Lower leg skin (tissue), 4 donors: ENCODE measurements around the gene GPRIN3. TPM values are rescaled to one million over a fixed set of nuclear protein-coding genes. Genes with fewer than 3 reads are reported as not detected.

Experiments used
- DNase-seq, 2 donors: peaks; one replicate each; pipeline ENCODE4 v3.0.0-alpha.2; 2019; ENCODE audit warnings: low spot score in 2 of 2
- H3K4me3 ChIP-seq: fragments of 200-600 bp; sonication (generic); 2 replicates; pipeline ENCODE4 v1.5.1; 2017; ENCODE audit warnings: mild to moderate bottlenecking, low read depth; ENCODE audit not compliant: poor library complexity, severe bottlenecking
- POLR2A ChIP-seq, 2 donors: fragments of 450-650 bp; IDR thresholded peaks; one replicate each; pipeline ENCODE4 v1.6.1; 2016 to 2017; ENCODE audit warnings: antibody characterized with exemption in 2 of 2, mild to moderate bottlenecking in 1 of 2, moderate library complexity in 1 of 2
- WGBS, 2 donors: methylation state at CpG; one replicate each; pipeline ENCODE4 v1.1.5; 2018; 5-methylcytosine and 5-hydroxymethylcytosine counted together
- intact Hi-C: fragments of 100-400 bp; cut with DNase I; formaldehyde crosslinking; loops from one replicate; pipeline ENCODE4 v1.15.0; 2023; ENCODE audit warnings: low total_unique reads
- total RNA-seq, 4 donors: library from RNA; depleted of rRNA; stranded (reverse); fragments of >200 nt; gene quantifications; one replicate each; pipeline ENCODE4 v1.1.0, GENCODE V29; 2016
- TF ChIP-seq, protein P1 (sequence below), 3 donors: fragments of 450-650 bp; IDR thresholded peaks; one replicate each; pipeline ENCODE4 v1.5.1; 2016; ENCODE audit warnings: antibody characterized with exemption in 3 of 3, mild to moderate bottlenecking in 3 of 3, moderate library complexity in 2 of 3

The GPRIN3 gene
- total RNA-seq, 4 donors from 2014 or later = 1.5 to 3.3 (median 1.8) TPM

DNA sequence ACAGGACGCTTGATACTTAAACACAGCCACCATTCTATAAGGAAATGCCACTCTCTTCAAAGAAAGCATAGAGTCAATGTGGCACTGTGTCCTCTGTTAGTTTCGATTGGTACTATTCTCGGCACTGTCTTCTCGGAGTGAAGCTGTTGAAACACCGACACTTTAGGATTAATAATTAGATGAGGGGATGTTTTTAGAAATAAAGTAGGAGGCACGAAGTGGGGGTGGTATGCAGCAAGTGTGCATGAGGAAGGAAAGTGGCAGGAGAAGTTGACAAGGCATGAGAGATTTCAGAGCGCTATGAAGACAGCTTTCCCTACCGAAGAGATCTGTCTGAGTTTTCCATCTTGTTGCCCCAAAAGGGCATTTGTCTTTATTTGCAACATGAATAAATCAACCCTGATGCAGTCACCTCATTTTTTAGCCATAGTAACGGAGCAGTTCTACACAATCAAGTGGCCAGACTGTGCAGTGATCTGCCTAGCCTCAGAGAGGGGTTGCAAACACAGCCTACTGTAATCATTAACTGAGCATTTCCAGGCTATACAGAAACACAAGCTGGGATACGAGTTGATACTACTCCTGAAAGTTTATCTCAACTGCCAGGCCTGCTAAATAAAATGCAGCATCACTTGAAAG lies 8.3 kb downstream of the GPRIN3 start:
- 40 to 57% methylated on average over 10 of the region's 10 CpGs for WGBS, 2 donors
- no peak for DNase-seq
- H3K4me3 ChIP-seq = no peak overlapping the region
- TF ChIP-seq, protein P1, sequence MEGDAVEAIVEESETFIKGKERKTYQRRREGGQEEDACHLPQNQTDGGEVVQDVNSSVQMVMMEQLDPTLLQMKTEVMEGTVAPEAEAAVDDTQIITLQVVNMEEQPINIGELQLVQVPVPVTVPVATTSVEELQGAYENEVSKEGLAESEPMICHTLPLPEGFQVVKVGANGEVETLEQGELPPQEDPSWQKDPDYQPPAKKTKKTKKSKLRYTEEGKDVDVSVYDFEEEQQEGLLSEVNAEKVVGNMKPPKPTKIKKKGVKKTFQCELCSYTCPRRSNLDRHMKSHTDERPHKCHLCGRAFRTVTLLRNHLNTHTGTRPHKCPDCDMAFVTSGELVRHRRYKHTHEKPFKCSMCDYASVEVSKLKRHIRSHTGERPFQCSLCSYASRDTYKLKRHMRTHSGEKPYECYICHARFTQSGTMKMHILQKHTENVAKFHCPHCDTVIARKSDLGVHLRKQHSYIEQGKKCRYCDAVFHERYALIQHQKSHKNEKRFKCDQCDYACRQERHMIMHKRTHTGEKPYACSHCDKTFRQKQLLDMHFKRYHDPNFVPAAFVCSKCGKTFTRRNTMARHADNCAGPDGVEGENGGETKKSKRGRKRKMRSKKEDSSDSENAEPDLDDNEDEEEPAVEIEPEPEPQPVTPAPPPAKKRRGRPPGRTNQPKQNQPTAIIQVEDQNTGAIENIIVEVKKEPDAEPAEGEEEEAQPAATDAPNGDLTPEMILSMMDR (IDR thresholded peaks at IDR 0.05) = no peak
- no peak for TF ChIP-seq POLR2A (IDR thresholded peaks at IDR 0.05)
- intact Hi-C loops = no loop called here

- H3K4me3 ChIP-seq = no peak overlapping the region
- intact Hi-C loops = no loop called here
- TF ChIP-seq, protein P1 (IDR thresholded peaks at IDR 0.05) = no peak
- no peak for TF ChIP-seq POLR2A (IDR thresholded peaks at IDR 0.05)
These were observed 8.8 kb downstream of the GPRIN3 start for GRCh38 chr4:89298788-89299152.

GRCh38 chr4:89298155-89298554 lies 9.4 kb downstream of the GPRIN3 start:
- H3K4me3 ChIP-seq = no peak overlapping the region
- no peak for DNase-seq
- 38 to 66% methylated on average over 2 of the region's 2 CpGs for WGBS, 2 donors
- intact Hi-C loops = no loop called here
- no peak for TF ChIP-seq POLR2A (IDR thresholded peaks at IDR 0.05)
- TF ChIP-seq, protein P1 (IDR thresholded peaks at IDR 0.05) = no peak

More at GRCh38 chr4:89298788-89299152, 8.8 kb downstream of the GPRIN3 start:
- 15 to 22% methylated on average over 2 of the region's 2 CpGs for WGBS, 2 donors
- DNase-seq = no peak

DNA sequence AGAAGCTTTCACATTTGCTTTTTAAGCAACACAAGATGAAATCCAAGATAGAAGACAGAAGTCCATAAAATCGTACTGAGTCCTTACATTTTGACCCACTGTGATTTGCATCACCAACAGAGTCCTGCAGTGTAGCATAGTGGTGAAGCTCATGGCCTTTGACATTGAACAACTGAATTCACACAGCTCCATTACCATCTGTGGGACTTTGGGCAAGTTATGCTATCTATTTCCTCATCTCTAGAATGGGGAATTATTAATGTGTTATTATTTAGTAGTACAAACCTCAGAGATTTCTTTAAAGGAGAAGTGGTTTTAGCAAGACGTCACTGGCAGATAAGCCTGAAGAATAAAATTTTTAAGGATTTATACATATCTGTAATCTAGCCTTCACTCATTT lies 10.7 kb downstream of the GPRIN3 start:
- intact Hi-C loops = no loop called here
- whole genome bisulfite sequencing, 2 donors = 75 to 77% methylated on average over 2 of the region's 2 CpGs
- no peak for TF ChIP-seq POLR2A (IDR thresholded peaks at IDR 0.05)
- TF ChIP-seq, protein P1 (IDR thresholded peaks at IDR 0.05) = no peak
- DNase-seq = no peak
- H3K4me3 ChIP-seq = no peak overlapping the region

DNA sequence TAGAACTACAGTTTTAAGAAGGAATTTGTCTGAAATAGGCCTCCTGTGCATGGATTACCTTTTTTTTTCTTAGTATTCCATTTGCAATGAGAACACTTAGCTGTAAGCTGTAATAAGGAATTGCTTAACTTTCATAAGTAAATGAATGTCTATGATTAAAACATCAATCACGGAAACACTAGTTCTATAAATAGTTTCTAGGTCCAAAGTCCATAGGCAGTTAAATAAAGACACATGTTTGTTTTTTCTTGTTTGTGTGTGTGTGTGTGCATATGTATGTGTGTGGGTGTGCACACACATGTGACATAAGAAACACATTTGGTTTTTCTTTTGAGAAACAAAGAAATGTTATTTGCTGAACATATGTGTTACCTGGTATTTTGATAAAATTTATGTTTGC lies 11.2 kb downstream of the GPRIN3 start:
- DNase-seq = no peak
- 47 to 53% methylated on average over 1 of the region's 1 CpG for WGBS, 2 donors
- no peak for TF ChIP-seq POLR2A (IDR thresholded peaks at IDR 0.05)
- TF ChIP-seq, protein P1 (IDR thresholded peaks at IDR 0.05) = no peak
- intact Hi-C loops = no loop called here
- no peak overlapping the region for H3K4me3 ChIP-seq

DNA sequence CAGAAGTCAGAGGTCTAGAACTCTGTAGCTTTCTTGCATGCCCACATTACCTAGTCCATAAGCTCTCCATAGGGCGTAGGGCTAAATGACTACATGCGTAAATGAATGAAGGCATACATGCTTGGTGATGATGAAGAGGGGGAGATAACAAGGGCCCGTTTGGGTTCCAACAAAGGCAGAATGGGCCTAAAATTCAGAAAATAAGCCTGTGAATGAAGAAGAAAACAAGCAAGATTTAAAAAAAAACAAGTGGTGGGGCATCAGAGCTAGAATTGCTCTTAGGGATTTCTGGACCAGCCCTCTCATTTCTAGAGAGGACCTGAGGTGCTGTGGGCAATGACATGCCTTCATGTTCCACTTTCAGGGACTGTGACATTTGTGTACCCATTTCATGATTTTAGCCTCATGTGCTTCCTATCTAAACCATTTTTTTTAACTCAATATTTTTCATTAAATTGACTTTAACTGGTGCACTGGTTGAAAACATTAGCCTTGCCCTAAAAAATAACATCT lies 12.1 kb downstream of the GPRIN3 start:
- 92 to 93% methylated on average over 3 of the region's 3 CpGs for WGBS, 2 donors
- TF ChIP-seq POLR2A (IDR thresholded peaks at IDR 0.05) = no peak
- TF ChIP-seq, protein P1 (IDR thresholded peaks at IDR 0.05) = no peak
- no peak overlapping the region for H3K4me3 ChIP-seq
- DNase-seq = no peak
- intact Hi-C loops = no loop called here
